ENCODE measurements around the gene TBL2. TPM values are rescaled to one million over a fixed set of nuclear protein-coding genes. Genes with fewer than 3 reads are reported as not detected.
"Not testable (repeated sequence)": the region's sequence is repeated elsewhere in the genome, so short reads cannot be mapped to it uniquely, and the experiment has no call there.

Gene TBL2
- total RNA-seq, 3 donors from 2014 or later (not counting 1 experiment from before 2014, with no cell fraction given): 15.1 to 18.5 (median 17.6) TPM

DNA sequence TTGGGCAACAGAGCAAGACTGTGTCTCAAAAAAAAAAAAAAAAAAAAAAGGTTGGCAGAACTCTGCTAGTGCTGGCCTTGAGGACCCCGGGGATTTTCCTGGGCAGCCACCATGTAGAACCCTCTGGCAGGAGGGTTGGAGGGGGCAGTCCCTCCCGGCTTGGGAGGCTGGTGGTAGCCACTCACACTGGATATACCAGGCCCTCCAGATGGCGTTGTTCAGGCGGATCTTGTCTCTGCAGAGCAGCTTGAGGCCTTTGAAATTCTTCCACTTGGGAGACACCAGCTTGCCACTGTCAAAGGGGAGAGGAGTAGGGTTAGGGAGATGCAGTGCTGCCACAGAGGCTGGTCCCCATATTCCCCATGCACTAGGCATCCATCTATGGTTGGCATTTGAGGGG, 37.5 kb upstream of the TBL2 start:
- Histone ChIP-seq H3K36me3 (ENCODE audit: control insufficient read depth, insufficient read depth, low read length) (no peaks in the 10 kb centered on the region), H3K9me3 (ENCODE audit: control insufficient read depth, insufficient read depth, low read length) (no peaks in the 10 kb centered on the region), H3K4me1 (ENCODE audit: control insufficient read depth, insufficient read depth, low read length) (no peaks in the 10 kb centered on the region), H3K27me3 (ENCODE audit: control insufficient read depth, insufficient read depth, low read length) (no peaks in the 10 kb centered on the region), H3K4me3 (ENCODE audit: low read length) (no peak overlapping the region), H3K27ac (ENCODE audit: low read length) (no peak overlapping the region)
- DNase-seq: no peak
- intact Hi-C loops (cut with micrococcal nuclease): no loop called here
- Mint-ChIP-seq H3K4me1 (no peaks in the 10 kb centered on the region), H3K9me3 (no peaks in the 10 kb centered on the region), H3K27ac (no peak overlapping the region), H3K4me3 (no peak overlapping the region), H3K27me3 (ENCODE audit: low read depth in 2 of 2) (peaks cover 17 to 24% of the 10 kb centered on the region in 2 donors), H3K36me3 (no peaks in the 10 kb centered on the region)
- 64% methylated on average over 4 of the region's 4 CpGs for WGBS (ENCODE audit: insufficient coverage)
- TF ChIP-seq, protein P1, sequence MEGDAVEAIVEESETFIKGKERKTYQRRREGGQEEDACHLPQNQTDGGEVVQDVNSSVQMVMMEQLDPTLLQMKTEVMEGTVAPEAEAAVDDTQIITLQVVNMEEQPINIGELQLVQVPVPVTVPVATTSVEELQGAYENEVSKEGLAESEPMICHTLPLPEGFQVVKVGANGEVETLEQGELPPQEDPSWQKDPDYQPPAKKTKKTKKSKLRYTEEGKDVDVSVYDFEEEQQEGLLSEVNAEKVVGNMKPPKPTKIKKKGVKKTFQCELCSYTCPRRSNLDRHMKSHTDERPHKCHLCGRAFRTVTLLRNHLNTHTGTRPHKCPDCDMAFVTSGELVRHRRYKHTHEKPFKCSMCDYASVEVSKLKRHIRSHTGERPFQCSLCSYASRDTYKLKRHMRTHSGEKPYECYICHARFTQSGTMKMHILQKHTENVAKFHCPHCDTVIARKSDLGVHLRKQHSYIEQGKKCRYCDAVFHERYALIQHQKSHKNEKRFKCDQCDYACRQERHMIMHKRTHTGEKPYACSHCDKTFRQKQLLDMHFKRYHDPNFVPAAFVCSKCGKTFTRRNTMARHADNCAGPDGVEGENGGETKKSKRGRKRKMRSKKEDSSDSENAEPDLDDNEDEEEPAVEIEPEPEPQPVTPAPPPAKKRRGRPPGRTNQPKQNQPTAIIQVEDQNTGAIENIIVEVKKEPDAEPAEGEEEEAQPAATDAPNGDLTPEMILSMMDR (IDR thresholded peaks at IDR 0.05): no peak
- ATAC-seq: no peak

DNA sequence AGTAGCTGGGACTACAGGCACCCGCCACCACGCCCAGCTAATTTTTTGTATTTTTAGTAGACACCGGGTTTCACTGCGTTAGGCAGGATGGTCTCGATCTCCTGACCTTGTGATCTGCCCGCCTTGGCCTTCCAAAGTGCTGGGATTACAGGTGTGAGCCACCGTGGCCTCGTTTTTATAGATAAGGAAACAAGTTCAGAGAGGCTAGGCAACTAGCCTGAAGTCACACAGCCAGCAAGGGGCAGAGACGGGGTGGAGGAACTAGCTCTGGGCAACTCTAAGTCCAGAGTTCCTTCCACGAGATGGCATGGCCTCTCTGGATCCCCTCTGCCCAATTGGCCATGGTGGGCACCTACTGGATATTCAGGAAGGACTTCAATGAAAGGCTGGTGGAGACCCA, 36.6 kb upstream of the TBL2 start:
- H3K4me1 Mint-ChIP-seq; H3K36me3 Mint-ChIP-seq; H3K36me3 ChIP-seq (ENCODE audit: control insufficient read depth, insufficient read depth, low read length); DNase-seq; intact Hi-C loops (cut with micrococcal nuclease); H3K4me3 Mint-ChIP-seq; H3K27me3 ChIP-seq (ENCODE audit: control insufficient read depth, insufficient read depth, low read length); H3K27ac Mint-ChIP-seq; H3K4me1 ChIP-seq (ENCODE audit: control insufficient read depth, insufficient read depth, low read length); ATAC-seq; H3K4me3 ChIP-seq (ENCODE audit: low read length); H3K9me3 ChIP-seq (ENCODE audit: control insufficient read depth, insufficient read depth, low read length); H3K27ac ChIP-seq (ENCODE audit: low read length); H3K9me3 Mint-ChIP-seq: not testable (repeated sequence)
- WGBS (ENCODE audit: insufficient coverage): 79% methylated on average over 10 of the region's 10 CpGs
- H3K27me3 Mint-ChIP-seq (ENCODE audit: low read depth in 2 of 2): peaks cover 20 to 34% of the 10 kb centered on the region in 2 donors

DNA sequence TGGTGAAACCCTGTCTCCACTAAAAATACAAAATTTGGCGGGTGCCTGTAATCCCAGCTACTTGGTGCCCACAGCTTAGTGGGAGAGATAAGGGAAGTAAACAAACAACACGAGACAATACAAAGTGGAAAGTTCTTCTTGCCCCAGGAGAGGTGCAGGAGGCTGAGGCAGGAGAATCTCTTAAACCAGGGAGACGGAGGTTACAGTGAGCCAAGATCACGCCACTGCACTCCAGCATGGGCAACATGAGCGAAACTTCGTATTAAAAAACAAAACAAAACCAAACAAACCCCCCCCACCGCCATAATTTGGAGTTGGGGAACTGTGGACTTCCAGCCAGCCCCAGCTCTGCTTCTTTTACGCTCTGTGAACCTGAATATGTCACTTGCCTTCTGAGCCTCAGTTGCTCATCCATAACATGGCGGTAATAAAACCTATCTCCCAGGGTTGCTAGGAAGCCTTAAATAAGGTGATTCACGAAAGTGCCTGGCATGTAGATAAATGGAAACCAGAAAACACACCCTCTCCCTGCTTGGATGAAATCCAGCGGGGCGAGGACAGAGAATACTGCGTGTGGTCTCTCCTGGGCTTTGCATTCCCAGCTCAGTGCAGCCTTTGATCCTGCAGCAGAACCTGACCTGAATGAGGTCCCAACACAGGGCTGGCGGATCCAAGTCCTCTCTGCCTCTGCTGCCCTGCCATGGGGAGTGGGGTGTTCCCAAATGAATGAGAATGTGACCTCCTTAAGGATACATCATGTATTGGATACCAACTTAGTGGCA, 35.8 kb upstream of the TBL2 start:
- Mint-ChIP-seq H3K36me3 (no peaks in the 10 kb centered on the region), H3K27ac (no peak overlapping the region), H3K9me3 (no peaks in the 10 kb centered on the region), H3K4me3 (no peak overlapping the region), H3K27me3 (ENCODE audit: low read depth in 2 of 2) (peaks cover 21 to 35% of the 10 kb centered on the region in 2 donors), H3K4me1 (no peaks in the 10 kb centered on the region)
- ATAC-seq: no peak
- Histone ChIP-seq H3K36me3 (ENCODE audit: control insufficient read depth, insufficient read depth, low read length) (no peaks in the 10 kb centered on the region), H3K9me3 (ENCODE audit: control insufficient read depth, insufficient read depth, low read length) (no peaks in the 10 kb centered on the region), H3K27me3 (ENCODE audit: control insufficient read depth, insufficient read depth, low read length) (no peaks in the 10 kb centered on the region), H3K4me1 (ENCODE audit: control insufficient read depth, insufficient read depth, low read length) (no peaks in the 10 kb centered on the region), H3K27ac (ENCODE audit: low read length) (no peak overlapping the region), H3K4me3 (ENCODE audit: low read length) (no peak overlapping the region)
- DNase-seq: no peak
- WGBS (ENCODE audit: insufficient coverage): 66% methylated on average over 13 of the region's 14 CpGs
- TF ChIP-seq, protein P1 (IDR thresholded peaks at IDR 0.05): no peak
- intact Hi-C loops (cut with micrococcal nuclease): no loop called here

DNA sequence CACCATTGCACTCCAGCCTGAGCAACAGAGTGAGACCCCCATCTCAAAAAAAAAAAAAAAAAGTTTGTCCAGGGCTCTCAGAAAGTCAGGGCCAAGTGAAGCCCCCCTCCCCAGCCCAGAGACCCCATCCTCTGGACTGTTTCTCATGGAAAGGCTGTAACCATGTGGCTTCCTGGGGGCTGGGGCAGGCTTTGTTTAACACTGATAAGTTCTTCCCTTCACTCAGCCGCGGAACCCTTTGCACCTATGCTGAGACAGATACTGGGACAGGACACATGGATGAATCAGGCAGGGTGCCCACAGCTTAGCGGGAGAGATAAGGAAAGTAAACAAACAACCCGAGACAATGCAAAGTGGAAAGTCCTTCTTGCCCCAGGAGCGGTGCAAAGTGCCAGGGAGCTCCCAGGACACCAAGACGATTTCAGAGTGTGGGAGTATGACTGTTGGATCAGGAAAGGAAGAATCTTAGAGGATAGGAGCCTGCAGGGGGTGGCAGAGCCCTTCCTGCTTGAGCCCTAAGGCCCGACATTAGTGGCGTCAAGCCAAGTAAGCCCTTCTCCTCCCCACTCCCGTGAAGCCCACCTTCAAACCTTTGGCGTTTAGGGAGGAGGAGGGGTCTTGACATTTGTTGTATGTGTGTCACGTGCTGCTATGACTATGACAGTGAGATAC, 34.4 kb upstream of the TBL2 start:
- Histone ChIP-seq H3K36me3 (ENCODE audit: control insufficient read depth, insufficient read depth, low read length) (no peaks in the 10 kb centered on the region), H3K27me3 (ENCODE audit: control insufficient read depth, insufficient read depth, low read length) (no peaks in the 10 kb centered on the region), H3K4me1 (ENCODE audit: control insufficient read depth, insufficient read depth, low read length) (no peaks in the 10 kb centered on the region), H3K4me3 (ENCODE audit: low read length) (no peak overlapping the region), H3K9me3 (ENCODE audit: control insufficient read depth, insufficient read depth, low read length) (no peaks in the 10 kb centered on the region), H3K27ac (ENCODE audit: low read length) (no peak overlapping the region)
- Mint-ChIP-seq H3K27ac (no peak overlapping the region), H3K4me3 (no peak overlapping the region), H3K4me1 (no peaks in the 10 kb centered on the region), H3K27me3 (ENCODE audit: low read depth in 2 of 2) (peaks cover 27 to 28% of the 10 kb centered on the region in 2 donors), H3K36me3 (no peaks in the 10 kb centered on the region), H3K9me3 (no peaks in the 10 kb centered on the region)
- TF ChIP-seq, protein P1 (IDR thresholded peaks at IDR 0.05): no peak
- WGBS (ENCODE audit: insufficient coverage): 8% methylated on average over 7 of the region's 11 CpGs
- ATAC-seq: no peak
- intact Hi-C loops (cut with micrococcal nuclease): no loop called here
- no peak for DNase-seq

Data from natural killer cell (primary cell).